Left ventricle myocardium inferior (tissue), 1 donor: ENCODE measurements around the gene KRTAP4-1. TPM values are rescaled to one million over a fixed set of nuclear protein-coding genes. Genes with fewer than 3 reads are reported as not detected.

Experiments
- DNase-seq: peaks from one replicate; pipeline ENCODE4 v3.0.0-alpha.2; 2020
- H3K27ac ChIP-seq: fragments of 200-600 bp; replicated peaks from 2 replicates; pipeline ENCODE4 v1.8.0; 2021
- H3K27me3 ChIP-seq: fragments of 200-600 bp; 2 replicates; pipeline ENCODE4 v1.8.0; 2021; ENCODE audit warnings: low read depth
- H3K36me3 ChIP-seq: fragments of 200-600 bp; 2 replicates; pipeline ENCODE4 v1.8.0; 2021
- H3K4me1 ChIP-seq: fragments of 200-600 bp; 2 replicates; pipeline ENCODE4 v1.8.0; 2021
- H3K4me3 ChIP-seq: fragments of 200-600 bp; 2 replicates; pipeline ENCODE4 v1.8.0; 2021; ENCODE audit warnings: mild to moderate bottlenecking, moderate library complexity
- H3K9me3 ChIP-seq: fragments of 200-600 bp; replicated peaks from 2 replicates; pipeline ENCODE4 v1.8.0; 2021
- intact Hi-C: fragments of 100-400 bp; cut with micrococcal nuclease; formaldehyde crosslinking; loops from one replicate; pipeline ENCODE4 v1.11.0; 2022
- total RNA-seq: library from RNA; stranded (reverse); fragmentation: NEBNext Ultra II Directional; extraction: Animal tissue kit (Norgen Biotek cat#: 25700); gene quantifications from one replicate; pipeline ENCODE4 v1.2.1, GENCODE V29; 2021
- TF ChIP-seq, protein P1 (sequence below): fragments of 200-600 bp; IDR thresholded peaks from 2 replicates; pipeline ENCODE4 v1.8.0; 2021; ENCODE audit warnings: antibody characterized with exemption, mild to moderate bottlenecking, borderline replicate concordance
- donor health status: DM: no; HTN: yes; CAD: no; lungs with severe emphysema.

The KRTAP4-1 gene
- total RNA-seq, 1 donor from 2014 or later, result not detected

DNA sequence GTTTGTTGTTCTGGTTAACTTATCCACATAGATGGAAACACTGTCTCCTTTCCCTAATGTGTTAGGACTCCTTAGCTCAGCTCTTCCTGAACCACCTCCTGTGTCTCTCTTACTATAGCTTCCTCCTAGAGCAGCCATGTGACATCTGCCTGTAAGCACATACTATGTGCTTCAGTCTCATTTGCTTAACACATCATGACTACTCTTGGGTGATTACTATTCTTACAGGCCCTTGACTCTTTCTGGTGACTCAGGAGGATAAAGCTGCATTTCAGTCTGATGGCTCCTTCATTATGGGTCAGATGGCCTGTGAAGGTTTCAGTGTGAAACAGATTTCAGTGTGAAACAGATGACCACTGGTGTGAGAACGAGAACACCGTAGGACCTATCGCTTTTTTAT is 6.4 kb downstream of the KRTAP4-1 start:
- DNase-seq, result no peak
- Histone ChIP-seq H3K36me3 (no peaks in the 10 kb centered on the region), H3K9me3 (no peaks in the 10 kb centered on the region), H3K4me3 (no peak overlapping the region), H3K27ac (no peak overlapping the region), H3K4me1 (no peaks in the 10 kb centered on the region), H3K27me3 (peaks cover 63% of the 10 kb centered on the region)
- intact Hi-C loops, result no loop called here
- TF ChIP-seq, protein P1, sequence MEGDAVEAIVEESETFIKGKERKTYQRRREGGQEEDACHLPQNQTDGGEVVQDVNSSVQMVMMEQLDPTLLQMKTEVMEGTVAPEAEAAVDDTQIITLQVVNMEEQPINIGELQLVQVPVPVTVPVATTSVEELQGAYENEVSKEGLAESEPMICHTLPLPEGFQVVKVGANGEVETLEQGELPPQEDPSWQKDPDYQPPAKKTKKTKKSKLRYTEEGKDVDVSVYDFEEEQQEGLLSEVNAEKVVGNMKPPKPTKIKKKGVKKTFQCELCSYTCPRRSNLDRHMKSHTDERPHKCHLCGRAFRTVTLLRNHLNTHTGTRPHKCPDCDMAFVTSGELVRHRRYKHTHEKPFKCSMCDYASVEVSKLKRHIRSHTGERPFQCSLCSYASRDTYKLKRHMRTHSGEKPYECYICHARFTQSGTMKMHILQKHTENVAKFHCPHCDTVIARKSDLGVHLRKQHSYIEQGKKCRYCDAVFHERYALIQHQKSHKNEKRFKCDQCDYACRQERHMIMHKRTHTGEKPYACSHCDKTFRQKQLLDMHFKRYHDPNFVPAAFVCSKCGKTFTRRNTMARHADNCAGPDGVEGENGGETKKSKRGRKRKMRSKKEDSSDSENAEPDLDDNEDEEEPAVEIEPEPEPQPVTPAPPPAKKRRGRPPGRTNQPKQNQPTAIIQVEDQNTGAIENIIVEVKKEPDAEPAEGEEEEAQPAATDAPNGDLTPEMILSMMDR, result no peak

GRCh38 chr17:41177727-41178271 is 6.9 kb downstream of the KRTAP4-1 start, which contains the start of gene KRTAP4-2:
KRTAP4-2 (minus strand) TSS chr17:41178221; CDS start chr17:41178164, 57 bp downstream.
- TF ChIP-seq, protein P1, result no peak
- no peaks in the 10 kb centered on the region for H3K9me3 ChIP-seq
- no peak within 1 kb of the TSS for H3K4me3 ChIP-seq
- peaks cover 59% of the 10 kb centered on the region for H3K27me3 ChIP-seq
- DNase-seq, result no peak
- no peak within 1 kb of the TSS for H3K27ac ChIP-seq
- H3K4me1 ChIP-seq, result no peaks in the 10 kb centered on the region
- no peaks in the 10 kb centered on the region for H3K36me3 ChIP-seq
- intact Hi-C loops, result no loop called here

DNA sequence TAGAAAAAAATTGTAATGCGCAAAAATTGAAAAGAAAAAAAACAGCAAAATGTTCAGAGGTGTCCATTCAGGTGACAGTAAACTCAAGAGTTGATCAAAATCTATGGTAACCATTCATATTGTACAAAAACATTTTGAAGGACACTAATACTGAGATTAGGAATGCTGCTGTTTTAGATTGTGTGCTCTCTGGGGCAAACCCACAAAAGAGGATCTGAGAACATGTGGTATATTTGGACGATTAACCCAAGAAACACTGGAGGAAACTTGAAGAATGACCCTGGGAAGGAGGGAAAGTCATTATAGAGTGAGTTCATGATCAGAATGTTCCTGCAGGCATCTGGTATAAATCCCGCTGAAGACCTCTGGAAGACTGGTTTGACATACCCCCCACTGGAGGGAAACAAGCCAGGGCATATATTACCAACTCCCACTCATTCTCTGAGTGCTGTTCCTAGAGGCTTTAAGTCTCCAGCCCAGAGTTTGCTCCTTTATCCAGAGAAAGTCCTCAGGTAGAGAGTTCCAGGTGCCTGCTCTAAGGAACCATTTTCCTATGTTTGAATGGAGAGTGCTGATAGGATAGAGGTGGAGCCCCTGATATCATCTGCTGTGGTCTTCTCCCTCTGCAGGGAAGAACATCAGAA is 7.8 kb downstream of the KRTAP4-1 start:
- no peaks in the 10 kb centered on the region for H3K9me3 ChIP-seq
- H3K27me3 ChIP-seq, result peaks cover 55% of the 10 kb centered on the region
- H3K36me3 ChIP-seq, result no peaks in the 10 kb centered on the region
- no peak overlapping the region for H3K27ac ChIP-seq
- DNase-seq, result no peak
- H3K4me1 ChIP-seq, result no peaks in the 10 kb centered on the region
- H3K4me3 ChIP-seq, result no peak overlapping the region
- TF ChIP-seq, protein P1, result no peak
- intact Hi-C loops, result no loop called here

DNA sequence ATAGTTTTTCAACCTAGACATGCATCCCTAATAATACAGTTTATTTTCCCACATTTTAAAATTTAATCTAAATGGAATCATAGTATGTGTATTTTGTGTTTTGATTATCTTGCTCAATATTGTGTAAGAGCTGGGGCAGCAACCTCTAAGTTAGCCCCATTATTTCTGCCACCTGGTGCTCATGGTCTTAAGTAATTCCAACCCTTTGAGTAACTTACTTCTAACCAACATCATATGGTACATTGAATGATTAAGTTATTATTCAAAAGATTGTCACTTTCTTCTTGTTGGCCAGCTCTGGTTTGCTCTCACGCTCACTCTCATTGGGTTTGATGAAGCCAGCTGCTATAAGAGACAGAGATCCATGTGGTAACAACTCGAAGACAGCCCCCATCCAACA is 12.8 kb downstream of the KRTAP4-1 start:
- Histone ChIP-seq H3K4me3 (no peak overlapping the region), H3K4me1 (no peaks in the 10 kb centered on the region), H3K27me3 (peaks cover 45% of the 10 kb centered on the region), H3K27ac (no peak overlapping the region), H3K9me3 (no peaks in the 10 kb centered on the region), H3K36me3 (no peaks in the 10 kb centered on the region)
- intact Hi-C loops, result no loop called here
- TF ChIP-seq, protein P1, result no peak
- no peak for DNase-seq

DNA sequence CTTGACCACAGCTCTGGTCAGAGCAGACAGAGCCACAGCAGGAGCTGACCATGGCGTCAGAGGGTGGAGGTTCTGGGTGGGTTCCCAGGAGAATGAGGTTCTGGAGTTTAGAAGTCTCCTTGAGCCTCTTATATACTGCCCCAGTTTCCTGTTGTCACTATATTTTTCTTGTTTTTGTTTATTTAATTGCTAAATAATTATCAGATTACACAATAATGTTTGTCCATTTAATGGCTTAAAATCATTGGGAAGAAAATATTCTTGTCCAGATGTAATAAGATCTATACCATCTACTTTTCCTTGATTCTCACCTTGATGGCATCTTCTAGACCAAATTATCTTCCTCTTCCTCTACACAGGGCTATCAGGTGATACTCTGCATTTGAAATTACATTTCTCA is 16.6 kb downstream of the KRTAP4-1 start, which contains the start of gene KRTAP4-3:
KRTAP4-3 (minus strand) TSS at position 101 of the 400 bp plus-strand sequence; CDS start at position 52, 49 bp downstream.
- no peak for DNase-seq
- H3K36me3 ChIP-seq, result no peaks in the 10 kb centered on the region
- no peak within 1 kb of the TSS for H3K27ac ChIP-seq
- peaks cover 33% of the 10 kb centered on the region for H3K27me3 ChIP-seq
- no peaks in the 10 kb centered on the region for H3K4me1 ChIP-seq
- TF ChIP-seq, protein P1, result no peak
- intact Hi-C loops, result no loop called here
- H3K9me3 ChIP-seq, result no peaks in the 10 kb centered on the region
- no peak within 1 kb of the TSS for H3K4me3 ChIP-seq
